BLaER1 (cell line): ENCODE measurements around the gene PLA2G4B.

Source experiments
- H3K27ac ChIP-seq: shearing (Covaris generic); formaldehyde crosslinking; 2 replicates; pipeline ENCODE4 v1.8.1; 2022
- H3K27me3 ChIP-seq: shearing (Covaris generic); formaldehyde crosslinking; 2 replicates; pipeline ENCODE4 v1.8.1; 2022
- H3K36me3 ChIP-seq: shearing (Covaris generic); formaldehyde crosslinking; 2 replicates; pipeline ENCODE4 v1.8.1; 2022
- H3K4me1 ChIP-seq: shearing (Covaris generic); formaldehyde crosslinking; 2 replicates; pipeline ENCODE4 v1.8.1; 2022
- H3K4me2 ChIP-seq: shearing (Covaris generic); formaldehyde crosslinking; 2 replicates; pipeline ENCODE4 v1.8.1; 2022
- H3K4me3 ChIP-seq: shearing (Covaris generic); formaldehyde crosslinking; 2 replicates; pipeline ENCODE4 v1.8.1; 2022
- H3K9ac ChIP-seq: shearing (Covaris generic); formaldehyde crosslinking; 2 replicates; pipeline ENCODE4 v1.8.1; 2022
- H3K9me3 ChIP-seq: shearing (Covaris generic); formaldehyde crosslinking; 2 replicates; pipeline ENCODE4 v1.8.1; 2022
- H4K20me1 ChIP-seq: shearing (Covaris generic); formaldehyde crosslinking; 2 replicates; pipeline ENCODE4 v1.8.1; 2022
- Cebpa-rat ChIP-seq: shearing (Covaris generic); IDR thresholded peaks from 2 replicates; pipeline ENCODE4 v1.8.1; 2022

Gene PLA2G4B

GRCh38 chr15:41805711-41806110, 32.9 kb upstream of the PLA2G4B start:
- Histone ChIP-seq H4K20me1 (no peaks in the 10 kb centered on the region; the same call in 1 of the 2 replicates), H3K4me2 (peak overlapping the region; percentile 55), H3K4me3 (no peak overlapping the region), H3K27me3 (no peaks in the 10 kb centered on the region), H3K36me3 (peaks cover 47% of the 10 kb centered on the region), H3K4me1 (peaks cover 47% of the 10 kb centered on the region), H3K9me3 (peaks cover 15% of the 10 kb centered on the region), H3K27ac (peak overlapping the region; percentile 60), H3K9ac (no peak overlapping the region)
- TF ChIP-seq Cebpa-rat = no peak

DNA sequence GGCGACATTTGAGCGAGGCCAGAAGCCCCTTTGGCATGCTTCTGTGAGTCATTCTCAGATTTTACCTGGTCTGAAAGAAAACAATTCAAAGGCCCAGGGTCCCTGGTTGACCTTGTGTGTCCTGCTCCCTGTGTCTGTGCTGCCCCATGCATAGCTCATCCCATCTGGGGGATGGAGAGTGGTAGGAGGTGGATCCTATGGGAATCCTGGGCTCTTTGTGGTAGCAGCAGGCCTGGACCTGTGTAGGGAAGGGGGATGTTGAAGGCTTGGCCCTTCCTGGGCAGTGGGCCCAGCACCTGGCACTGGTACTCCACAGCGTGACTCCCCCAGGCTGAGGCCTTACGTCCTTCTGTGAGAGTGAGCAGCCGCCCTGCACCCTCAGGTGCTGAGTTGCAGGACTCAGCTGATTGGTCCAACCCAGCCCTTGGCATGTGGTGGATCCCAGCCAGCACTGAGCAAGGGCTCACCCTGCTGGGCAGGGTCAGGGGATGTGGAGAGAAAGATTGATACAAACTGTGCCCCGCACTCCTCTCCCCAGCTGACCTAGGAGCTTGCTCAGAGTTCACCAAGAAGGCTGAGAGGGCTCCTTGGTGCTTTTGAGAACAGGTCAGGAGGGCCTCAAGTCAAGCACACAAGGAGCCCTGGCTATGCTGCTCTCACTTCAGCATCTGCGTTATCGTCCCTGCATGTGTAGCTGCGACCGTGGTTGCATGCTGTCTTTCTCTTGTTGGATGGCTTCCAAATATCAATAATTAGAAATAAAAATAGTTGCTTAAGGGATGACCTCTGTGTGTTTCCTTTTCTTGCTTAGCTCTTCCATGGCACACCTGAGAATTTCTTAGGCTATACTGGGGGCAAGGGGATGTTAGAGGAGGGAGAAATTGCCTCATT, 32.1 kb upstream of the PLA2G4B start:
- H3K4me1 ChIP-seq = peaks cover 53% of the 10 kb centered on the region
- H3K9me3 ChIP-seq = peaks cover 6% of the 10 kb centered on the region
- no peaks in the 10 kb centered on the region for H3K27me3 ChIP-seq

DNA sequence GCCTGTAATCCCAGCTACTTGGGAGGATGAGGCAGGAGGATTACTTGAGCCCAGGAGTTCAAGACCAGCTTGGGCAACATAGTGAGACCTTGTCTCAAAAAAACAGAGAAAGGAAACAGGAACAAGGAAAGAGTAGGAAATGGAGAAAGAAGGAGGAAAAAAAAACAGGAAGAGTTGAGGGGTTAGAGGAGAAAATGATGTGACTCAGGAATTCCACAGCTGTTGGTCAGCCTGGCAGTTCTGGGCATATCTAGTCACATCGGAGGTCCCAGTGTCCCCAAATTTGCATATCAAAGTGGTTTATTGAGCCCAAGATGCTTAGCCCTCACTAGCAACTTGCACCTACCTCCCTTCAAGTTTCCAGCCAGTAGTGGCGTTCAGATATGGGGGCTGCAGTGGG, 29.5 kb upstream of the PLA2G4B start:
- H3K4me3 ChIP-seq = no peak overlapping the region; the same call in 1 of the 2 replicates
- TF ChIP-seq Cebpa-rat = no peak
- no peaks in the 10 kb centered on the region for H3K27me3 ChIP-seq
- 0 out of 2 replicates have a peak overlapping the region, but pooled peaks have one; percentile 52 for H3K9ac ChIP-seq
- H3K4me2 ChIP-seq = peak overlapping the region; percentile 78
- peak overlapping the region; percentile 72; the same call in 1 of the 2 replicates for H3K27ac ChIP-seq
- peaks cover 74% of the 10 kb centered on the region for H3K4me1 ChIP-seq
- H3K36me3 ChIP-seq = peaks cover 32% of the 10 kb centered on the region
- no peaks in the 10 kb centered on the region for H3K9me3 ChIP-seq
- H4K20me1 ChIP-seq = no peaks in the 10 kb centered on the region; the same call in 1 of the 2 replicates

More for the DNA sequence above, 32.1 kb upstream of the PLA2G4B start:
- no peak overlapping the region; the same call in 1 of the 2 replicates for H3K9ac ChIP-seq
- H3K4me2 ChIP-seq = no peak overlapping the region
- peaks cover 39% of the 10 kb centered on the region for H3K36me3 ChIP-seq
- TF ChIP-seq Cebpa-rat = no peak
- H4K20me1 ChIP-seq = no peaks in the 10 kb centered on the region; the same call in 1 of the 2 replicates
- 0 out of 2 replicates have a peak overlapping the region, but pooled peaks have one; percentile 3 for H3K27ac ChIP-seq
- no peak overlapping the region for H3K4me3 ChIP-seq

GRCh38 chr15:41809526-41810220, 29.0 kb upstream of the PLA2G4B start:
- no peak overlapping the region; the same call in 1 of the 2 replicates for H3K4me3 ChIP-seq
- no peaks in the 10 kb centered on the region; the same call in 1 of the 2 replicates for H4K20me1 ChIP-seq
- no peaks in the 10 kb centered on the region for H3K9me3 ChIP-seq
- H3K27me3 ChIP-seq = no peaks in the 10 kb centered on the region
- peak overlapping the region; percentile 52; the same call in 1 of the 2 replicates for H3K9ac ChIP-seq
- H3K36me3 ChIP-seq = peaks cover 38% of the 10 kb centered on the region
- TF ChIP-seq Cebpa-rat = no peak
- H3K27ac ChIP-seq = peak overlapping the region; percentile 72
- peaks cover 69% of the 10 kb centered on the region for H3K4me1 ChIP-seq
- peak overlapping the region; percentile 78 for H3K4me2 ChIP-seq

GRCh38 chr15:41810651-41811431, 27.8 kb upstream of the PLA2G4B start:
- Histone ChIP-seq H3K4me3 (no peak overlapping the region), H3K9ac (no peak overlapping the region), H3K36me3 (peaks cover 49% of the 10 kb centered on the region), H3K4me1 (peaks cover 57% of the 10 kb centered on the region), H3K9me3 (no peaks in the 10 kb centered on the region), H3K4me2 (peak overlapping the region; percentile 78), H4K20me1 (no peaks in the 10 kb centered on the region; the same call in 1 of the 2 replicates), H3K27ac (peak overlapping the region; percentile 19; the same call in 1 of the 2 replicates), H3K27me3 (no peaks in the 10 kb centered on the region)
- TF ChIP-seq Cebpa-rat = no peak

- H3K4me1 ChIP-seq = peaks cover 49% of the 10 kb centered on the region
- H4K20me1 ChIP-seq = no peaks in the 10 kb centered on the region; the same call in 1 of the 2 replicates
- no peak overlapping the region for H3K9ac ChIP-seq
- peaks cover 52% of the 10 kb centered on the region for H3K36me3 ChIP-seq
- no peak overlapping the region for H3K4me3 ChIP-seq
- no peak overlapping the region for H3K27ac ChIP-seq
- no peak for TF ChIP-seq Cebpa-rat
- no peaks in the 10 kb centered on the region for H3K9me3 ChIP-seq
- H3K27me3 ChIP-seq = no peaks in the 10 kb centered on the region
- H3K4me2 ChIP-seq = peak overlapping the region; percentile 78
Observed at GRCh38 chr15:41811432-41812195, 27.0 kb upstream of the PLA2G4B start.

DNA sequence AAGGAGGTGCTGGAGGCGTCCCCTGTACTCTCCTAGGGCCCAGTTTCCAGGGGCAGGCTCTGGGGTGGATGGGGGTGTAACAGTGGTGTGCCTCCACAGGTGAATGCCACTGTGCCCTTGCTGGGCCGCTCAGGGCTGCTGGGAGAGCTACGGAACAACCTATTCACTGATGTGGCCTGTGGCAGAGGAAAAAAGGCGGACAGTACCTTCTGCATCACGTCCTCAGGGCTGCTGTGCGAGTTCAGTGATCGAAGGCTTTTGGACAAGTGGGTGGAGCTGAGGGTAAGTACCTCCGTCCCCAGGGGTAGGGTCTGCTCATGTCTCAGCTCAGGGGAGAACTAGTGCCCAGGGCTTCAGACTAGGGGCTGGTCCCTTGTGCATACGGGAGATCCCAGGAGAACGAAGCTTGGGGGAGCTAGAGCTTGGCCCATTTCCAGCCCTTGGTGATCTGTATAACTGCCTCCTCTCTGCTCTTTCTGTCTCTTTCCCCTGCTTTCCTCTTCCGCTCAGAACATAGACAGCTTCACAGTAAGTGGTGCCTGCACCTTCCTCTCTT, 25.7 kb upstream of the PLA2G4B start:
- Histone ChIP-seq H3K27ac (peak overlapping the region; percentile 24), H3K4me3 (no peak overlapping the region), H4K20me1 (no peaks in the 10 kb centered on the region), H3K9ac (peak overlapping the region; percentile 56), H3K4me1 (peaks cover 49% of the 10 kb centered on the region), H3K27me3 (no peaks in the 10 kb centered on the region), H3K36me3 (peaks cover 57% of the 10 kb centered on the region), H3K4me2 (peak overlapping the region; percentile 73), H3K9me3 (no peaks in the 10 kb centered on the region)
- no peak for TF ChIP-seq Cebpa-rat

GRCh38 chr15:41813426-41813825, 25.2 kb upstream of the PLA2G4B start:
- Histone ChIP-seq H3K4me3 (no peak overlapping the region), H3K4me1 (peaks cover 49% of the 10 kb centered on the region), H3K9me3 (no peaks in the 10 kb centered on the region), H3K36me3 (peaks cover 60% of the 10 kb centered on the region), H4K20me1 (no peaks in the 10 kb centered on the region), H3K4me2 (peak overlapping the region; percentile 73), H3K9ac (peak overlapping the region; percentile 56; the same call in 1 of the 2 replicates), H3K27ac (peak overlapping the region; percentile 24), H3K27me3 (no peaks in the 10 kb centered on the region)
- TF ChIP-seq Cebpa-rat = no peak
